ENCODE measurements around the gene TOX4. TPM values are rescaled to one million over a fixed set of nuclear protein-coding genes. Genes with fewer than 3 reads are reported as not detected.
"Not testable (repeated sequence)": the region's sequence is repeated elsewhere in the genome, so short reads cannot be mapped to it uniquely, and the experiment has no call there.

Gene TOX4
- total and polyA plus RNA-seq, 2 of the 4 experiments (the other 2 are of a cell fraction), result 26.7 to 56.6 TPM

GRCh38 chr14:21440859-21441258, 36.1 kb upstream of the TOX4 start:
- Histone ChIP-seq H3K14ac (replicated peaks; ENCODE audit: low read depth, low read length) (no peak overlapping the region), H3K18ac (ENCODE audit: low read depth, low read length) (no peak overlapping the region), H3K27me3 (ENCODE audit: control insufficient read depth, insufficient read depth, low read length) (no peaks in the 10 kb centered on the region), H4K20me1 (ENCODE audit: insufficient read depth, low read length) (no peaks in the 10 kb centered on the region; the same call in 1 of the 2 replicates), H4K8ac (ENCODE audit: low read depth in 2 of 2, low read length in 2 of 2) (no peak overlapping the region), H2BK15ac (ENCODE audit: low read depth, low read length) (no peak overlapping the region), H3K27ac (ENCODE audit: insufficient read depth, low read length) (no peak overlapping the region), H3K23ac (ENCODE audit: low read depth, low read length) (no peak overlapping the region), H3K4me1 (ENCODE audit: control insufficient read depth, insufficient read depth, low read length) (peaks cover 5% of the 10 kb centered on the region), H3K79me1 (ENCODE audit: low read depth in 1 of 2, low read length in 2 of 2) (peaks cover 14 to 44% of the 10 kb centered on the region in 2 experiments), H4K91ac (ENCODE audit: insufficient read depth, low read depth, low read length) (no peak overlapping the region), H3K4me2 (ENCODE audit: low read depth, low read length) (no peak overlapping the region), H3K4me3 (ENCODE audit: insufficient read depth, low read depth, low read length) (no peak overlapping the region), H3K9me1 (ENCODE audit: insufficient read depth, low read length) (no peaks in the 10 kb centered on the region), H2BK20ac (ENCODE audit: low read depth, low read length) (no peak overlapping the region), H2AK5ac (ENCODE audit: low read depth, low read length) (no peak overlapping the region), H3K56ac (ENCODE audit: extremely low read depth, insufficient read depth, low read length) (no peak overlapping the region), H3K36me3 (ENCODE audit: control insufficient read depth, insufficient read depth, low read length) (no peaks in the 10 kb centered on the region), H3K4ac (ENCODE audit: low read depth, low read length) (no peak overlapping the region), H3K9ac (ENCODE audit: low read depth, low read length) (no peak overlapping the region), H3K9me3 (ENCODE audit: control insufficient read depth, insufficient read depth, low read length) (no peaks in the 10 kb centered on the region), H4K5ac (ENCODE audit: low read depth, low read length) (no peak overlapping the region), H2AK9ac (replicated peaks; ENCODE audit: low read depth, low read length, poor library complexity) (no peak overlapping the region), H2BK5ac (ENCODE audit: low read depth, low read length, poor library complexity, severe bottlenecking) (no peak overlapping the region), H2BK120ac (ENCODE audit: low read depth, low read length) (no peak overlapping the region), H2AFZ (replicated peaks; ENCODE audit: low read length, poor library complexity) (no peak overlapping the region)
- CTCF ChIA-PET, result no interaction called here
- intact Hi-C loops (cut with micrococcal nuclease) (no loop called here), dilution Hi-C loops (cut with HindIII; ENCODE audit: low sequenced_read_pairs, unreplicated experiment) (no loop called here), in situ Hi-C loops (cut with MboI; ENCODE audit: low sequenced_read_pairs) (no loop called here)
- no peak for TF ChIP-seq POLR2A (IDR thresholded peaks at IDR 0.05; ENCODE audit: low read depth, low read length)
- TF ChIP-seq CTCF (conservative IDR thresholded peaks at IDR 0.05; ENCODE audit: low read depth, low read length), result no peak
- no peak for TF ChIP-seq CEBPB (IDR thresholded peaks at IDR 0.05; ENCODE audit: low read depth, low read length)
- no peak for TF ChIP-seq CHD1 (IDR thresholded peaks at IDR 0.05; ENCODE audit: low read depth, low read length)
- TF ChIP-seq NFE2L2 (IDR thresholded peaks at IDR 0.05; ENCODE audit: low read depth, low read length), result no peak
- TF ChIP-seq FOS (IDR thresholded peaks at IDR 0.05; ENCODE audit: low read depth, low read length), result no peak
- TF ChIP-seq ELK1 (IDR thresholded peaks at IDR 0.05; ENCODE audit: borderline replicate concordance, low read depth, low read length), result no peak
- no TSS peak for BruUV-seq (replicated peaks)
- DNase-seq (no peak), ATAC-seq (ENCODE audit: low read depth) (no peak)
- POLR2A ChIA-PET (ENCODE audit: unreplicated experiment), result no interaction called here

GRCh38 chr14:21442657-21443056, 34.3 kb upstream of the TOX4 start:
- H3K4me3 ChIP-seq (ENCODE audit: insufficient read depth, low read depth, low read length); CTCF ChIA-PET; intact Hi-C loops (cut with micrococcal nuclease); H3K14ac ChIP-seq (replicated peaks; ENCODE audit: low read depth, low read length); H3K9me1 ChIP-seq (ENCODE audit: insufficient read depth, low read length); H3K4ac ChIP-seq (ENCODE audit: low read depth, low read length); in situ Hi-C loops (cut with MboI; ENCODE audit: low sequenced_read_pairs); H3K4me1 ChIP-seq (ENCODE audit: control insufficient read depth, insufficient read depth, low read length); H2BK120ac ChIP-seq (ENCODE audit: low read depth, low read length); H3K27ac ChIP-seq (ENCODE audit: insufficient read depth, low read length); H3K23ac ChIP-seq (ENCODE audit: low read depth, low read length); H3K18ac ChIP-seq (ENCODE audit: low read depth, low read length); H3K4me2 ChIP-seq (ENCODE audit: low read depth, low read length); dilution Hi-C loops (cut with HindIII; ENCODE audit: low sequenced_read_pairs, unreplicated experiment); H4K8ac ChIP-seq (ENCODE audit: low read depth in 2 of 2, low read length in 2 of 2); BruUV-seq (replicated peaks); H3K56ac ChIP-seq (ENCODE audit: extremely low read depth, insufficient read depth, low read length); POLR2A ChIA-PET (ENCODE audit: unreplicated experiment); H3K9ac ChIP-seq (ENCODE audit: low read depth, low read length); H4K5ac ChIP-seq (ENCODE audit: low read depth, low read length); H3K9me3 ChIP-seq (ENCODE audit: control insufficient read depth, insufficient read depth, low read length); H4K91ac ChIP-seq (ENCODE audit: insufficient read depth, low read depth, low read length); DNase-seq; H2AK5ac ChIP-seq (ENCODE audit: low read depth, low read length); H2AK9ac ChIP-seq (replicated peaks; ENCODE audit: low read depth, low read length, poor library complexity); H3K36me3 ChIP-seq (ENCODE audit: control insufficient read depth, insufficient read depth, low read length); H2BK15ac ChIP-seq (ENCODE audit: low read depth, low read length); H2BK20ac ChIP-seq (ENCODE audit: low read depth, low read length); ATAC-seq (ENCODE audit: low read depth); H2AFZ ChIP-seq (replicated peaks; ENCODE audit: low read length, poor library complexity); H2BK5ac ChIP-seq (ENCODE audit: low read depth, low read length, poor library complexity, severe bottlenecking); H4K20me1 ChIP-seq (ENCODE audit: insufficient read depth, low read length); H3K27me3 ChIP-seq (ENCODE audit: control insufficient read depth, insufficient read depth, low read length): not testable (repeated sequence)
- H3K79me1 ChIP-seq (ENCODE audit: low read depth in 1 of 2, low read length in 2 of 2), result peaks cover 21 to 47% of the 10 kb centered on the region in 2 experiments
- no CpG with 5 or more reads among the region's 1 CpG for WGBS, 2 experiments (ENCODE audit: extremely low coverage in 2 of 2, insufficient read length in 1 of 2)

Data from IMR-90 (cell line).